ENCODE data around the gene CYLD. TPM values are rescaled to one million over a fixed set of nuclear protein-coding genes. Genes with fewer than 3 reads are reported as not detected.
A peak's percentile ranks its signal among the peaks of the same experiment; 100 is the strongest.

Gene CYLD
- total and polyA plus RNA-seq, 10 of the 15 experiments (the other 5 are each of a cell fraction or from before 2014, with no cell fraction given), result 19.2 to 106 (median 46.1) TPM

- TF ChIP-seq, protein P1, sequence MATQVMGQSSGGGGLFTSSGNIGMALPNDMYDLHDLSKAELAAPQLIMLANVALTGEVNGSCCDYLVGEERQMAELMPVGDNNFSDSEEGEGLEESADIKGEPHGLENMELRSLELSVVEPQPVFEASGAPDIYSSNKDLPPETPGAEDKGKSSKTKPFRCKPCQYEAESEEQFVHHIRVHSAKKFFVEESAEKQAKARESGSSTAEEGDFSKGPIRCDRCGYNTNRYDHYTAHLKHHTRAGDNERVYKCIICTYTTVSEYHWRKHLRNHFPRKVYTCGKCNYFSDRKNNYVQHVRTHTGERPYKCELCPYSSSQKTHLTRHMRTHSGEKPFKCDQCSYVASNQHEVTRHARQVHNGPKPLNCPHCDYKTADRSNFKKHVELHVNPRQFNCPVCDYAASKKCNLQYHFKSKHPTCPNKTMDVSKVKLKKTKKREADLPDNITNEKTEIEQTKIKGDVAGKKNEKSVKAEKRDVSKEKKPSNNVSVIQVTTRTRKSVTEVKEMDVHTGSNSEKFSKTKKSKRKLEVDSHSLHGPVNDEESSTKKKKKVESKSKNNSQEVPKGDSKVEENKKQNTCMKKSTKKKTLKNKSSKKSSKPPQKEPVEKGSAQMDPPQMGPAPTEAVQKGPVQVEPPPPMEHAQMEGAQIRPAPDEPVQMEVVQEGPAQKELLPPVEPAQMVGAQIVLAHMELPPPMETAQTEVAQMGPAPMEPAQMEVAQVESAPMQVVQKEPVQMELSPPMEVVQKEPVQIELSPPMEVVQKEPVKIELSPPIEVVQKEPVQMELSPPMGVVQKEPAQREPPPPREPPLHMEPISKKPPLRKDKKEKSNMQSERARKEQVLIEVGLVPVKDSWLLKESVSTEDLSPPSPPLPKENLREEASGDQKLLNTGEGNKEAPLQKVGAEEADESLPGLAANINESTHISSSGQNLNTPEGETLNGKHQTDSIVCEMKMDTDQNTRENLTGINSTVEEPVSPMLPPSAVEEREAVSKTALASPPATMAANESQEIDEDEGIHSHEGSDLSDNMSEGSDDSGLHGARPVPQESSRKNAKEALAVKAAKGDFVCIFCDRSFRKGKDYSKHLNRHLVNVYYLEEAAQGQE (IDR thresholded peaks at IDR 0.05; ENCODE audit: low read depth, low read length), result no peak
- TF ChIP-seq JUND (IDR thresholded peaks at IDR 0.05; ENCODE audit: low read depth, low read length) (no peak), ZNF384 (IDR thresholded peaks at IDR 0.05; ENCODE audit: borderline replicate concordance, low read depth, low read length) (no peak), NKRF (conservative IDR thresholded peaks at IDR 0.05) (peak; percentile 55; the same call in 1 of the 2 replicates), CBFB (IDR thresholded peaks at IDR 0.05; ENCODE audit: low read depth) (no peak), NFYA (IDR thresholded peaks at IDR 0.05; ENCODE audit: borderline replicate concordance, low read depth, low read length) (no peak), CREB1 (IDR thresholded peaks at IDR 0.05; ENCODE audit: low read depth) (0 out of 2 replicates have a peak, but pooled peaks have one; percentile 34), BRCA1 (IDR thresholded peaks at IDR 0.05; ENCODE audit: low read depth, low read length) (no peak), EED (IDR thresholded peaks at IDR 0.05; ENCODE audit: low read depth) (peak; percentile 4; the same call in 1 of the 2 replicates), PAX5 (IDR thresholded peaks at IDR 0.05; ENCODE audit: borderline replicate concordance, low read depth, low read length) (no peak), SP1 (IDR thresholded peaks at IDR 0.05; ENCODE audit: low read depth, low read length) (peak; percentile 53), MLLT1 (IDR thresholded peaks at IDR 0.05) (peak; percentile 59; the same call in 1 of the 2 replicates), ZNF622 (IDR thresholded peaks at IDR 0.05) (no peak), HDGF (IDR thresholded peaks at IDR 0.05) (peak; percentile 58; the same call in 1 of the 2 replicates), TCF12 (IDR thresholded peaks at IDR 0.05; ENCODE audit: low read depth, low read length) (no peak), MYB (IDR thresholded peaks at IDR 0.05; ENCODE audit: borderline replicate concordance, low read depth, low read length) (no peak), EZH2 (IDR thresholded peaks at IDR 0.05; ENCODE audit: borderline replicate concordance, control insufficient read depth, low read depth, low read length) (no peak), ZNF217 (IDR thresholded peaks at IDR 0.05) (no peak), YY1 (IDR thresholded peaks at IDR 0.05; ENCODE audit: low read depth, low read length) (no peak), SMAD5 (IDR thresholded peaks at IDR 0.05; ENCODE audit: low read depth) (no peak)
- TF ChIP-seq, protein P2, sequence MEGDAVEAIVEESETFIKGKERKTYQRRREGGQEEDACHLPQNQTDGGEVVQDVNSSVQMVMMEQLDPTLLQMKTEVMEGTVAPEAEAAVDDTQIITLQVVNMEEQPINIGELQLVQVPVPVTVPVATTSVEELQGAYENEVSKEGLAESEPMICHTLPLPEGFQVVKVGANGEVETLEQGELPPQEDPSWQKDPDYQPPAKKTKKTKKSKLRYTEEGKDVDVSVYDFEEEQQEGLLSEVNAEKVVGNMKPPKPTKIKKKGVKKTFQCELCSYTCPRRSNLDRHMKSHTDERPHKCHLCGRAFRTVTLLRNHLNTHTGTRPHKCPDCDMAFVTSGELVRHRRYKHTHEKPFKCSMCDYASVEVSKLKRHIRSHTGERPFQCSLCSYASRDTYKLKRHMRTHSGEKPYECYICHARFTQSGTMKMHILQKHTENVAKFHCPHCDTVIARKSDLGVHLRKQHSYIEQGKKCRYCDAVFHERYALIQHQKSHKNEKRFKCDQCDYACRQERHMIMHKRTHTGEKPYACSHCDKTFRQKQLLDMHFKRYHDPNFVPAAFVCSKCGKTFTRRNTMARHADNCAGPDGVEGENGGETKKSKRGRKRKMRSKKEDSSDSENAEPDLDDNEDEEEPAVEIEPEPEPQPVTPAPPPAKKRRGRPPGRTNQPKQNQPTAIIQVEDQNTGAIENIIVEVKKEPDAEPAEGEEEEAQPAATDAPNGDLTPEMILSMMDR (IDR thresholded peaks at IDR 0.05 in 2 of 3, conservative IDR thresholded peaks at IDR 0.05 in 1 of 3; ENCODE audit: control insufficient read depth in 2 of 3, extremely low read depth in 1 of 3, insufficient read depth in 1 of 3, low read depth in 3 of 3, low read length in 3 of 3), result no peak
Observed at GRCh38 chr16:50696575-50697420, 45.1 kb upstream of the CYLD start (continued).
